ENCODE measurements around the gene CAMKV.

GRCh38 chr3:49901366-49902339 is 31.9 kb upstream of the CAMKV start:
- TF ChIP-seq CTCF (IDR thresholded peaks at IDR 0.05) (no peak), POLR2A (IDR thresholded peaks at IDR 0.05) (no peak)

All from body of pancreas (tissue), 4 donors.